GM10248 (cell line): ENCODE results near the gene GALE.

Experiments used
- CTCF ChIA-PET: fragments of 300-600 bp; sonication (Branson Sonifier 250); formaldehyde crosslinking; extraction: SDS; loops from one replicate; lab custom pipeline; 2021; ENCODE audit warnings: antibody characterized with exemption; lab: Yijun Ruan, JAX
- POLR2A ChIA-PET: fragments of 350-650 bp; sonication (Branson Sonifier 250); formaldehyde crosslinking; extraction: SDS; loops from one replicate; lab custom pipeline; 2020; ENCODE audit warnings: antibody characterized with exemption; lab: Yijun Ruan, JAX
- DNase-seq: peaks from one replicate; pipeline ENCODE4 v3.0.0; 2012; ENCODE audit errors: extremely low spot score
- CTCF ChIP-seq: IDR thresholded peaks from 2 replicates; pipeline ENCODE4 v1.5.1; 2012; ENCODE audit warnings: mild to moderate bottlenecking, low read depth; ENCODE audit errors: extremely low read depth, missing control alignments, control extremely low read depth

GALE gene

GRCh38 chr1:23824711-23825075 lies 24.1 kb upstream of the GALE start:
- CTCF ChIA-PET = interaction anchor here (0.6 to 14.2 kb wide), 7 partner anchors 13 to 133 kb away, joined by 3 to 185 read pairs (median 3); partner anchors contain the start of gene RPL11
- no peak for DNase-seq
- no peak for TF ChIP-seq CTCF

DNA sequence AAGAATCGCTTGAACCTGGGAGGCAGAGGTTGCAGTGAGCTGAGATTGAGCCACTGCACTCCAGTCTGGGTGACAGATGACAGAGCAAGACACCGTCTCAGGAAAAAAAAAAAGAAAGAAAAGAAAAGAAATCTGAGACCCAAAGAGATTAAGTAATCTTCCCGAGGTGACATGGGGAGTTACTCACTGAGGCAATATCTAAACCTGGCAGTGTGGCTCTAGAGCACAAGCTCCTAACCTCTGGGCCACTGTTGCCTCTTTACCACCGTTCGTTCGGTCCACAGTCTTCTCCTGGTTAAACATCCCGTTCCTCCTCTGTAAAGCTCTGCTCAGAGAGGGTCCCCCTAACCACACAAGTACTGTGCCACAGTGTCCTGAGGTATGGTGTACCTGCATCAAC lies 23.2 kb upstream of the GALE start:
- ChIA-PET POLR2A (no interaction called here), CTCF (interaction anchor here (2.3 to 14.2 kb wide), 3 partner anchors 14 to 107 kb away, joined by 6 to 185 read pairs (median 16); no protein-coding TSS in a partner anchor)
- no peak for TF ChIP-seq CTCF
- no peak for DNase-seq

More at GRCh38 chr1:23824711-23825075, 24.1 kb upstream of the GALE start:
- POLR2A ChIA-PET = interaction anchor here (0.6 to 1.2 kb wide), 2 partner anchors 15 to 201 kb away, joined by 4 to 5 read pairs; no protein-coding TSS in a partner anchor

- ChIA-PET CTCF (interaction anchor here (0.6 to 14.2 kb wide), 6 partner anchors 8 to 101 kb away, joined by 3 to 185 read pairs (median 4); no protein-coding TSS in a partner anchor), POLR2A (no interaction called here)
- DNase-seq = no peak
- TF ChIP-seq CTCF = no peak
Measured at GRCh38 chr1:23817633-23818032, 17.1 kb upstream of the GALE start.

GRCh38 chr1:23816906-23817305 lies 16.4 kb upstream of the GALE start:
- POLR2A ChIA-PET = no interaction called here

DNA sequence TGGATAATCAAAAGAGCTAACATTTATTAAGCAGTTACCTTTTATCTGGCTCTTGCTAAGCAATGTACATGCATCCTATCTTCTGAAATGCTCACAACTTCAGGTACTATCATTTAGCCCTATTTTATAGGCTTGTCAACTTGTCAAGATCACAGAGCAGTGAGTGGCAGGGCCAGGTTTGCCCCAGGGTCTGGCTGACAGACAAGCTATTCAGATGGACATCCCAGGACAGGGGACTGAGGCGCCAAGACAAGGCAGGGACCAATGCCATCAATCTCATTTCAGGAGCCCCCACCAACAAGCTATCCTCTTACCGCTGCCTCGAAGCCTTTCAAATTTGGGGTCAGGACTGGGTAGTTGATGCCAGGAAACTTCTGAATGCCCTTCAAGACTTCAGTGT lies 15.8 kb upstream of the GALE start:
- ChIA-PET POLR2A (interaction anchor here (0.7 kb wide), 1 partner anchor 64 kb away, joined by 3 read pairs; no protein-coding TSS in a partner anchor), CTCF (interaction anchor here (1.2 to 14.2 kb wide), 5 partner anchors 7 to 102 kb away, joined by 3 to 185 read pairs (median 6); no protein-coding TSS in a partner anchor)
- TF ChIP-seq CTCF = no peak
- DNase-seq = no peak

More at GRCh38 chr1:23816906-23817305, 16.4 kb upstream of the GALE start:
- CTCF ChIA-PET = interaction anchor here (1.2 to 14.2 kb wide), 5 partner anchors 7 to 102 kb away, joined by 3 to 185 read pairs (median 6); no protein-coding TSS in a partner anchor
- TF ChIP-seq CTCF = no peak
- DNase-seq = no peak

DNA sequence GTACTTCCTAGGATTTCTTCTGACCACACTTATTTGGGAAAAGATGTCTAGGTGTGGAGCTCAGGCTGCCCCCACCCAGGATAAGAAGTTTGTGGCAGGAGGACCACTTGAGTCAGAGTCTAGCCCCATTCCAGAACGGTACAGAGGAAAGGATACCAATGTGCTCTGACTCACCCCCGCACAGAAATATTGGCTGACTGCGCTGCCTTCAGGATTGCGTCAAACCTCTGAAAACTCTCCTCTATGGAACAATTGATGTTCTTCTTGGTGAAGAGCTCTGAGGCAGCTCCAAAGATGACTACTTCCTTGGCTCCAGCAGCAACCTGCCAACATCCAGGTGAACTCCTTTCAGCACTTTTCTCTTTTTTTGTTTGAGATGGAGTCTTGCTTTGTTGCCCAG lies 13.5 kb upstream of the GALE start:
- CTCF ChIA-PET = interaction anchor here (0.9 to 12.5 kb wide), 4 partner anchors 9 to 105 kb away, joined by 3 to 185 read pairs (median 174); partner anchors contain the start of genes GALE, HMGCL and LYPLA2

More for the DNA sequence above, 13.5 kb upstream of the GALE start:
- no peak for DNase-seq
- TF ChIP-seq CTCF = no peak
- POLR2A ChIA-PET = interaction anchor here (0.5 kb wide), 1 partner anchor 228 kb away, joined by 4 read pairs; no protein-coding TSS in a partner anchor
